CD4-positive, alpha-beta T cell treated with Interferon alpha-2 for 1 hour (primary cell): ENCODE data around the gene VWA8.
"Not testable (repeated sequence)": the region's sequence is repeated elsewhere in the genome, so short reads cannot be mapped to it uniquely, and the experiment has no call there.

ENCODE experiments used
- DNase-seq, 2 donors: peaks; one replicate each; pipeline ENCODE4 v3.0.0-alpha.2; 2020 to 2022

Gene VWA8

DNA sequence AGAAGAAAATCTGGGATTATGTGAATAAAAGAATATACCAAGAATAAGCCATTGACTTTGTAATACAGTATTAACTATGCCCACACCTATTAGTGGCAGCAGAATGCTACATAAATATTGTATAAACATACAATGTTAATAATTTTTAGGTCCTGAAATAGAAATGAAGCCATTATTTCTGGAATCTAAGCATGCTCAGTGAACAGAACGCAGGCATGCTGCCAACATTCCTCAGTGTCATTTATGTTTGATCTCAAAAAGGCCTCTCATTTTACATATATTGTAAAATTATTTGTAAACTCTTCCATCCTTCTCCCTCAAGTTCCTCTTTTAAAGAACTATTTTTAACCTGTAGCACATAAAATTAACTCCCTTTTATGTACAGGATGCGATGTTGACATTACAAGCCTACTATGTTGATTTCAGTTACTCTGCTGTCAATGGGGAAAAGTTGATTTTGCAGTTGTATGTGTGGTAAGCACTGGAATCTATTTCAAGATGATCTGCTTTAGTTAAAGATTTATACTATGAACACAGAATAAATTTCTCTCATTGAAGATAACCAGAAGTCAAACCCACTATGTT is 118.8 kb downstream of the VWA8 start:
- DNase-seq = no peak

GRCh38 chr13:41837629-41838028 is 123.3 kb downstream of the VWA8 start:
- DNase-seq = no peak

DNA sequence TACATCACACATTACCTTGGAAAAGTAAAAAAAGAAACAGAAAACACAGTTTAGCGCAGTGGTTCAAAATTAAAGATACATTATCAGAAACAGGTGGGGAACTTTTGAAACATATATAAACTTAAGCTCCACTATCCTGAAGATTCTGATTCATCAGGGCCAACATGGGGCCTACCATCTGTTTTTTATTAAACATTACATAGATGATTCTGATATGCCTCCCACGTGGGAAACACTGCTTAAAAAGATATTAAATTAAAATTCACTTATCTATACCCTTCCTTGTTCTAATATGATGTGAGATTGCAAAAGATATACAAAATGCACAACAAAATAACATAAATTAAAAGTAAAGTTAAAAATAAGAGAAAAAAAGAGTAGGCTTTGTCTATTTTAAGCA is 125.0 kb downstream of the VWA8 start:
- DNase-seq = no peak

DNA sequence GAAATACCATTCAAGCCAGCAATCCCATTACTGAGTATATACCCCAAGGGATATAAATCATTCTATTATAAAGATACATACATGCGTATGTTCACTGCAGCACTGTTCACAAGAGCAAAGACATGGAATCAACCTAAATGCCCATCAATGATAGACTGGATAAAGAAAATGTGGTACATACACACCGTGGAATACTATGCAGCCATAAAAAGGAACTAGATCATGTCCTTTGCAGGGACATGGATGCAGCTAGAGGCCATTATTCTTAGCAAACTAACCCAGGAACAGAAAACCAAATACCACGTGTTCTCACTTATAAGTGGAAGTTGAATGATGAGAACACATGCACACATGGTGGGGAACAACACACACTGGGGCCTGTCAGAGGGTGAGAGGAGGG is 126.2 kb downstream of the VWA8 start:
- DNase-seq = not testable (repeated sequence)

GRCh38 chr13:41833831-41834230 is 127.1 kb downstream of the VWA8 start:
- DNase-seq = no peak

DNA sequence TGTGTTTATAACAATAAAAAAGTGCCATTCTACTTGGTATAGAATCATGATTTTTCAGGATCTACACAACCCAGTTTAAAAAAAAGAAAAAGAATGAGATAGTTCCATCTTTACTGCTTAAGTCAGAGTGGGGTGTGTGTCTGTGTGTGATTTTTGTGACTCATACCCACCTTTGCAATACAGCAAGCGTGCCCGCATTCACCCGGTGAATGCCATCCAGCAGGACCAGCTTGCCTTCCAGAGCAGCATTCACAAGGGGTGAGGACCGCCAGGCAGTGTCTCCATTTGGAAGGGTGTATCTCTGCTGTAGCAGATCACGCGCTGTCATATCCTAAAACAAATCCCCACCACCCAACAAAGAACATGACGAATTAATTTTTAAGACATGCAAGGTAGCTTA is 127.7 kb downstream of the VWA8 start:
- no peak for DNase-seq

DNA sequence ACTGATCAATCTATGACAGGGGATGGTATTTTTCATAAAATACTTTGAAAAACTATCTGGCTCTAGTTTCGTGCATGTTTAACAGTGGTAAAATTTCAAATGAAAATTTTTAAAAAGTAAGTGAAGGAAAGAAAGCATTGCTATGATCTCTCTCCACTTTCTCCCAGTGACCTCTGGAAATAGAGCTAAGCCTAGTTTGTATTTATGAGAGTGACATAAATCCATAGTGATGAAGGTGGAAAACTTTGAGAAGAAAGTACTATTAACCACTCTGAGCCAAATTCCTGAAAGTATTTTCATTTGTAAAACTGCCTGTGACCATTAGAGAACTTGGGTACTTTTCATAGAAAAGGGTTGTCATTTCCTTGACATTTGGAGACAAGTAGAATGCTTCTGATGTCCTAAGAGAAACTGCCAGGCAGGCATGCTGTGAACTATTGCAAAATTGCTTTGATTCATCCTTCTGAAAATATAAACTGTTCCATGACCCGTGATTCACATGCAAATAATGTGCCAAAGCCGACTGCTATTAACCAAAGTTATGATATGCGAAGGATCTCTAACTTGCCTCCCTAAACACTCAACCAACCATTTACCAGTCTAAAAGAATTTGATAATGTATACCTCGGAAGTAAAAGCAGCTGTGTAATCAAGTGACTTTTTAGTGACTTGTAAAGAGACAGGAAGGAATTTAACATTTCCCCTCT is 133.2 kb downstream of the VWA8 start:
- no peak for DNase-seq

GRCh38 chr13:41825691-41826090 is 135.2 kb downstream of the VWA8 start:
- no peak for DNase-seq

GRCh38 chr13:41823476-41823875 is 137.4 kb downstream of the VWA8 start:
- no peak for DNase-seq

DNA sequence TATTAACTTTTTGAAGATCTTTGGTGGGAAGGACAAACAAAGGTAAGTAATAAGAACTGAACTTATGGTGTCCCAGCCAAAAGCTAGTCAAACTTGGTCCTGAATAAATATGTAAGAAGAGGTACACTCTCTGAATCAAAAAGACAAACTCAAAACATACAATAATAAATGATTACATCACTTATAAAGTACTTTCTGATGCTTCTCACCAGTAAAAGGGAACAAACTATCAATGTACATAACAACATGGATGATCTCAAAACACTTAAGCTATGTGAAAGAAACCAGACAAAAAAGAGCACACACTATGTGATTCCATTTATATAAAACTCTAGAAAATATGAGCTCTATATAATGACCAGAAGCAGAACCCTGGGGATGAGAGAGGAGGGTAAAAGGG is 138.3 kb downstream of the VWA8 start:
- no peak for DNase-seq

DNA sequence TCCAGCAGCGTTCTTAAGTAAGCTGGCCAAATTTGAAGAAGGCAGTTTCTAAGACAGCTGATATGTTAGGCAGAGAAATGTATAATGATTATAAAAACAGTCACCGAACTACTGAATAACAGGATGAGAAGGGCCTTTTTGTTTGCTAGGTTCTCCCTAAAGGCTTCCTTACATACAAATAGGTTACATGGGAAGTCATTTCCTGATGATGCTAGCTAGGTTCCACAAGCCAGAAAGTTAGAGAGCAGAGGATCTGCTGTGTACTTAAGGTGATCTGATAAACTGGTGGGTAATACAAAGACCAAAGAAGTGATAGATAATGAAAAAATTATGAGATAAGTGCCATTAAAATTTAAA is 139.7 kb downstream of the VWA8 start:
- no peak for DNase-seq

DNA sequence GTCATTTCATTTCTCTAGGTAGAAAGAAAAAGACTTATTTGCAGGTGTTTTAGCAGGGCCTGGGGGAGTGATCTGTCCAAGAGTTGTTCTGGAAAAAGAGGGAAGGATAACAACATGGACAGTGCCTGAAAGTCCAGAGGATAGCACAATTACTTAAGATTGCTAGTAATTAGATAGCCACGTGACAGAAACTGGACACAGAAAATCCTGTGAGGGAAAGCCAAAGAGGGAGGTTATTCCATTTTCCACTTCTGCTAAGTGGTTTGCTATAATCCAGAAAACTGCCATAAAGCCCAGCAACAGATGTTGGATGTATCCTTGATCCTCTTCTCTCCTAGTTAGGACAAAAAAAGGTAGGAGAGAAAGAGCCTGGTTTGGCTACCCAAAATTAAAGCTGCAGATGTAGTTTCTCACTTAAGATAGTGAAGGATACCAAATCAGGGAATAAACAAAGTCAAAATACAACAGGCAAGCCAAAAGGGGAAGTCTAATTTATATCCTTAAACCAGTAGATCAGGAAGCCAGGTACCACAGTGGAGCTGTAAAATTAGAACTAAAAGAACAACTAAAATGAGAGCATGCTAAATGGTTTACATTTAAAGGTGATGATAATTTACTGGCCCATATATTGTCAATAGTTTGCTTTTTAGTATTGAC is 140.2 kb downstream of the VWA8 start:
- no peak for DNase-seq

- no peak for DNase-seq
These were observed 144.9 kb downstream of the VWA8 start for GRCh38 chr13:41816057-41816456.

DNA sequence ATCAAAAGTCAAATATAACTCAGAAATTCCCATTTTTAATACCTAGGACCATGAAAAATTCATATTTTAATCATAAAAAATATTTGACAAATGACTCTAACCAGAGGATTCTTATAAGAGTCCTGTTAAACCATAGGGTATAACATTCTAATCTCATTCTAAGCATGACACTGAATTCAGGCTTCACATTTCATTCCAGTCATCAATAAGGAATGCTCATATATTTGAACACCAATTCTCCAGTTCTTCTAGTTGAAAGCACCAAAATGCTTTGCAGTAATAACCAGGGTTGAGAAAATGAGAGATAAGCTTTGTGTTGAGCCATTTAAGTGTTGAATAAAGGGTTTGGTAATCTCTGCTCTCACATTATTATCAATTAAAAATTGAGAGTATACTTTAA is 147.5 kb downstream of the VWA8 start:
- DNase-seq = no peak

DNA sequence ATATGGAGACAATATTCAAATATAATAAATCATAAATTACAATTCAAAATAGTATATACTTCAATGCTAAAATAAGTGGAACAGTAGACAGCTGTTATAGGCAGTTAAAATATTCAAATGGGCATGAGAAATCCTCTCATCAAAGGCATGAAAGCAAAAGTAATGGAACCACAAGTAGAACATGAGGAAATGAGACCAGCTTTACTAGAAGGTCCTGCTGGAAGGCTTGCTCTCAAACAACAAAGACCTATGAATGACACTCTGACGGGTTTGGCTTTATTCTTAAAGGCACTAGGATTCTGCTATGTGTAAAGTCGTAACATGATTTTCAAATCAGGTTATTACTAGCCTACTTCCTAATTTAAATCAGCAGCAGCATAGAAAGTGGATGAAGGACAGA is 148.1 kb downstream of the VWA8 start:
- no peak for DNase-seq

- no peak for DNase-seq
These were observed 148.7 kb downstream of the VWA8 start for GRCh38 chr13:41812237-41812636.

GRCh38 chr13:41811588-41812021 is 149.3 kb downstream of the VWA8 start:
- peak in 1 of 2 donors; percentile 44 for DNase-seq

GRCh38 chr13:41809962-41810361 is 150.9 kb downstream of the VWA8 start:
- DNase-seq = no peak

GRCh38 chr13:41803445-41803735 is 157.5 kb downstream of the VWA8 start:
- DNase-seq = not testable (repeated sequence)

- DNase-seq = no peak
These were observed 158.0 kb downstream of the VWA8 start for GRCh38 chr13:41802684-41803444.

DNA sequence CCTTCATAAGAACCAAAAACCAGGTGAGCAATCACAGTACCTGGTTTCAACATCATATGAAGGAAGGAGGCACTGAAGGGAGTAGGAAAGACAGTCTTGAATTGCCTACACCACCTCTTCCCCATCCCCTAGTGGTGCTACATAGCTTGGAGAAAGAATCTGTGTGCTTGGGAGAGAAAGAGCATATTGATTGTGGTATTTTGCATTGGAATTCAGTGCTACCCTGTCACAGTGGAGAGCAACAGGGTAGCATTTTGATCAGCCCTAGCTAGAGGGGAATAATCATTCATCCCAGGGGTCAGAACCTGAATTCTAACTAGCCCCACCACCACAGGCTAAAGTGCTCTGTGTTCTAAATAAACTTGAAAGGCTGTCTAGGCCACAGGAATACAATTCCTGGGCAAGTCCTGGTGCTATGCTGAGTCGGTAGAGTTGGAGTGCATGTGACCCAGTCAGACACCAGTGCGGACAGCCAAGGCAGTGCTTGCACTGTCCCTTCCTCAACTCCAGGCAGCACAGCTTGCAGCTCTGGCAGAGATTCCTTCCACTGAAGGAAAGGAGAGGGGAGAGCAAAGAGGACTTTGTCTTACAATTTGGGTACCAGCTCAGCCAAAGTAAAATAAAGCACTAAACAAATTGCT is 158.7 kb downstream of the VWA8 start:
- no peak for DNase-seq

GRCh38 chr13:41791056-41791455 is 169.9 kb downstream of the VWA8 start:
- no peak for DNase-seq

DNA sequence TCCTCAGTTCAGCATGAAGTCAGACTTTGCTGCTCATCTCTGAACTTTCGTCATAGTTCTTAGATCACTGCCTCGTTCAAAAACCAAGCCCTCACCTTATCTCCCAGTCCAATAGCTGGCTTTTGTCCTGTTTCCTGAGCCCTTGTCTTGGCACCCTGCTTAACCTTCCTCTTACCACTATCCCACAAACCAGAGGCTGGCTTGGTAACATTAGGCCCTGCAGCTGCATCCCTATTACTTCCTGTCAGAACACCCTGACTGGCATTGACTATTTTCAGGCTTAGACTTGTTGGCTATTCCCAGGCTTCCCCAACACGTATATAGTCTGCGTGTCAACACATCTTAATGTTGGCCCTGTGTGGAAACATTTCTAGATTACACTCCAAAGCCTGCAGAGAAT is 172.4 kb downstream of the VWA8 start:
- no peak for DNase-seq
